SK-N-SH treated with all-trans-retinoic acid at 6 μM for 48 hours (cell line): Measurements from ENCODE around the gene DNAH3.

ENCODE experiments used
- ARNTL ChIP-seq: fragments of 450-650 bp; formaldehyde crosslinking; IDR thresholded peaks from 2 replicates; pipeline ENCODE4 v1.5.0; 2020; ENCODE audit warnings: low read depth, mild to moderate bottlenecking, moderate library complexity, borderline replicate concordance
- CREB5 ChIP-seq: fragments of 250-450 bp; sonication (Bioruptor Pico); IDR thresholded peaks from 2 replicates; pipeline ENCODE4 v1.5.1; 2020; ENCODE audit warnings: low read depth, mild to moderate bottlenecking, moderate library complexity
- CSDC2 ChIP-seq: fragments of 250-450 bp; sonication (Bioruptor Pico); IDR thresholded peaks from 2 replicates; pipeline ENCODE4 v1.5.0; 2020; ENCODE audit warnings: mild to moderate bottlenecking, moderate library complexity
- CSRNP3 ChIP-seq: fragments of 250-450 bp; sonication (Bioruptor Pico); IDR thresholded peaks from 2 replicates; pipeline ENCODE4 v1.5.1; 2021; ENCODE audit warnings: mild to moderate bottlenecking, moderate library complexity
- ESRRG ChIP-seq: fragments of 250-450 bp; sonication (Bioruptor Pico); IDR thresholded peaks from 2 replicates; pipeline ENCODE4 v1.6.1; 2021; ENCODE audit warnings: mild to moderate bottlenecking
- GLIS3 ChIP-seq: fragments of 250-450 bp; sonication (Bioruptor Pico); IDR thresholded peaks from 2 replicates; pipeline ENCODE4 v1.5.0; 2020; ENCODE audit warnings: mild to moderate bottlenecking, moderate library complexity
- ISL1 ChIP-seq: fragments of 250-450 bp; sonication (Bioruptor Pico); IDR thresholded peaks from 2 replicates; pipeline ENCODE4 v2.1.2; 2022; ENCODE audit warnings: mild to moderate bottlenecking, moderate library complexity
- OSR1 ChIP-seq: fragments of 250-450 bp; sonication (Bioruptor Pico); IDR thresholded peaks from 2 replicates; pipeline ENCODE4 v1.8.0; 2022; ENCODE audit warnings: moderate library complexity, mild to moderate bottlenecking, inconsistent platforms
- PATZ1 ChIP-seq: fragments of 250-450 bp; sonication (Bioruptor Pico); IDR thresholded peaks from 2 replicates; pipeline ENCODE4 v1.8.0; 2020; ENCODE audit warnings: mild to moderate bottlenecking, moderate library complexity, borderline replicate concordance
- SNAI2 ChIP-seq: fragments of 250-450 bp; sonication (Bioruptor Pico); IDR thresholded peaks from 2 replicates; pipeline ENCODE4 v1.5.0; 2020; ENCODE audit warnings: mild to moderate bottlenecking, moderate library complexity
- ZC3H10 ChIP-seq: fragments of 250-450 bp; sonication (Bioruptor Pico); IDR thresholded peaks from 2 replicates; pipeline ENCODE4 v1.5.1; 2021; ENCODE audit warnings: mild to moderate bottlenecking, moderate library complexity
- ZFP30 ChIP-seq: fragments of 450-650 bp; formaldehyde crosslinking; IDR thresholded peaks from 2 replicates; pipeline ENCODE4 v1.5.0; 2022; ENCODE audit warnings: mild to moderate bottlenecking, moderate library complexity
- ZNF70 ChIP-seq: fragments of 450-650 bp; formaldehyde crosslinking; IDR thresholded peaks from 2 replicates; pipeline ENCODE4 v1.5.0; 2020; ENCODE audit warnings: mild to moderate bottlenecking, moderate library complexity
- TF ChIP-seq, protein P1 (sequence below): fragments of 250-450 bp; sonication (Bioruptor Pico); IDR thresholded peaks from 2 replicates; pipeline ENCODE4 v1.5.0; 2020; ENCODE audit warnings: mild to moderate bottlenecking, moderate library complexity

- TF ChIP-seq, protein P1, sequence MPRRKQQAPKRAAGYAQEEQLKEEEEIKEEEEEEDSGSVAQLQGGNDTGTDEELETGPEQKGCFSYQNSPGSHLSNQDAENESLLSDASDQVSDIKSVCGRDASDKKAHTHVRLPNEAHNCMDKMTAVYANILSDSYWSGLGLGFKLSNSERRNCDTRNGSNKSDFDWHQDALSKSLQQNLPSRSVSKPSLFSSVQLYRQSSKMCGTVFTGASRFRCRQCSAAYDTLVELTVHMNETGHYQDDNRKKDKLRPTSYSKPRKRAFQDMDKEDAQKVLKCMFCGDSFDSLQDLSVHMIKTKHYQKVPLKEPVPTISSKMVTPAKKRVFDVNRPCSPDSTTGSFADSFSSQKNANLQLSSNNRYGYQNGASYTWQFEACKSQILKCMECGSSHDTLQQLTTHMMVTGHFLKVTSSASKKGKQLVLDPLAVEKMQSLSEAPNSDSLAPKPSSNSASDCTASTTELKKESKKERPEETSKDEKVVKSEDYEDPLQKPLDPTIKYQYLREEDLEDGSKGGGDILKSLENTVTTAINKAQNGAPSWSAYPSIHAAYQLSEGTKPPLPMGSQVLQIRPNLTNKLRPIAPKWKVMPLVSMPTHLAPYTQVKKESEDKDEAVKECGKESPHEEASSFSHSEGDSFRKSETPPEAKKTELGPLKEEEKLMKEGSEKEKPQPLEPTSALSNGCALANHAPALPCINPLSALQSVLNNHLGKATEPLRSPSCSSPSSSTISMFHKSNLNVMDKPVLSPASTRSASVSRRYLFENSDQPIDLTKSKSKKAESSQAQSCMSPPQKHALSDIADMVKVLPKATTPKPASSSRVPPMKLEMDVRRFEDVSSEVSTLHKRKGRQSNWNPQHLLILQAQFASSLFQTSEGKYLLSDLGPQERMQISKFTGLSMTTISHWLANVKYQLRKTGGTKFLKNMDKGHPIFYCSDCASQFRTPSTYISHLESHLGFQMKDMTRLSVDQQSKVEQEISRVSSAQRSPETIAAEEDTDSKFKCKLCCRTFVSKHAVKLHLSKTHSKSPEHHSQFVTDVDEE (CRISPR knock-in tag): no peak
- TF ChIP-seq ESRRG (no peak), PATZ1 (CRISPR knock-in tag) (no peak), CSRNP3 (CRISPR knock-in tag) (no peak), ISL1 (CRISPR knock-in tag) (no peak), SNAI2 (no peak), GLIS3 (CRISPR knock-in tag) (no peak), CSDC2 (no peak), CREB5 (CRISPR knock-in tag) (no peak), OSR1 (CRISPR knock-in tag) (no peak), ZFP30 (CRISPR knock-in tag) (no peak), ARNTL (CRISPR knock-in tag) (no peak), ZNF70 (CRISPR knock-in tag) (no peak), ZC3H10 (CRISPR knock-in tag) (no peak)
These were observed 35.7 kb upstream of the DNAH3 start for GRCh38 chr16:21186326-21186691.
